ENCODE results near the gene ENTHD1.

Gene ENTHD1

GRCh38 chr22:39707351-39707750 is 186.2 kb downstream of the ENTHD1 start:
- no peak for DNase-seq
- Histone ChIP-seq H3K4me3 (ENCODE audit: low read depth in 1 of 2, low read length in 2 of 2) (no peak overlapping the region), H3K27me3 (ENCODE audit: insufficient read depth, low read length, poor library complexity) (no peaks in the 10 kb centered on the region), H4K20me1 (ENCODE audit: insufficient read depth, low read length) (no peaks in the 10 kb centered on the region), H3K9me3 (ENCODE audit: insufficient read depth, low read length, severe bottlenecking) (no peaks in the 10 kb centered on the region), H3K9ac (ENCODE audit: low read depth, low read length) (no peak overlapping the region), H3K36me3 (ENCODE audit: insufficient read depth, low read length) (no peaks in the 10 kb centered on the region), H3K27ac (ENCODE audit: low read length) (no peak overlapping the region), H3K4me1 (ENCODE audit: insufficient read depth, low read length) (no peaks in the 10 kb centered on the region), H2AFZ (ENCODE audit: low read depth, low read length) (no peak overlapping the region), H3K4me2 (ENCODE audit: insufficient read depth, low read length) (no peak overlapping the region), H3K79me2 (ENCODE audit: insufficient read depth, low read length) (no peaks in the 10 kb centered on the region)
- no peak for ATAC-seq (ENCODE audit: insufficient read depth, low read depth)
- TF ChIP-seq CTCF (IDR thresholded peaks at IDR 0.05; ENCODE audit: borderline replicate concordance, extremely low read depth, low read length, poor library complexity, severe bottlenecking): no peak
- TF ChIP-seq EZH2 (IDR thresholded peaks at IDR 0.05; ENCODE audit: borderline replicate concordance, low read depth, low read length, severe bottlenecking): no peak

- Histone ChIP-seq H3K9ac (ENCODE audit: low read depth, low read length) (no peak overlapping the region), H3K27me3 (ENCODE audit: insufficient read depth, low read length, poor library complexity) (no peaks in the 10 kb centered on the region), H3K4me3 (ENCODE audit: low read depth in 1 of 2, low read length in 2 of 2) (no peak overlapping the region), H2AFZ (ENCODE audit: low read depth, low read length) (no peak overlapping the region), H3K9me3 (ENCODE audit: insufficient read depth, low read length, severe bottlenecking) (no peaks in the 10 kb centered on the region), H4K20me1 (ENCODE audit: insufficient read depth, low read length) (no peaks in the 10 kb centered on the region), H3K4me2 (ENCODE audit: insufficient read depth, low read length) (no peak overlapping the region), H3K36me3 (ENCODE audit: insufficient read depth, low read length) (no peaks in the 10 kb centered on the region), H3K79me2 (ENCODE audit: insufficient read depth, low read length) (no peaks in the 10 kb centered on the region), H3K4me1 (ENCODE audit: insufficient read depth, low read length) (no peaks in the 10 kb centered on the region), H3K27ac (ENCODE audit: low read length) (no peak overlapping the region)
- TF ChIP-seq CTCF (IDR thresholded peaks at IDR 0.05; ENCODE audit: borderline replicate concordance, extremely low read depth, low read length, poor library complexity, severe bottlenecking): no peak
- no peak for TF ChIP-seq EZH2 (IDR thresholded peaks at IDR 0.05; ENCODE audit: borderline replicate concordance, low read depth, low read length, severe bottlenecking)
- no peak for DNase-seq
- no peak for ATAC-seq (ENCODE audit: insufficient read depth, low read depth)
Measured at GRCh38 chr22:39706376-39707140, 187.0 kb downstream of the ENTHD1 start.

- H3K27me3 ChIP-seq (ENCODE audit: insufficient read depth, low read length, poor library complexity): no peaks in the 10 kb centered on the region
- no peak overlapping the region for H3K4me2 ChIP-seq (ENCODE audit: insufficient read depth, low read length)
- H3K36me3 ChIP-seq (ENCODE audit: insufficient read depth, low read length): no peaks in the 10 kb centered on the region
- H2AFZ ChIP-seq (ENCODE audit: low read depth, low read length): no peak overlapping the region
- no peaks in the 10 kb centered on the region for H3K4me1 ChIP-seq (ENCODE audit: insufficient read depth, low read length)
- H3K4me3 ChIP-seq (ENCODE audit: low read depth in 1 of 2, low read length in 2 of 2): no peak overlapping the region
- TF ChIP-seq EZH2 (IDR thresholded peaks at IDR 0.05; ENCODE audit: borderline replicate concordance, low read depth, low read length, severe bottlenecking): no peak
- no peak for TF ChIP-seq CTCF (IDR thresholded peaks at IDR 0.05; ENCODE audit: borderline replicate concordance, extremely low read depth, low read length, poor library complexity, severe bottlenecking)
- H3K9me3 ChIP-seq (ENCODE audit: insufficient read depth, low read length, severe bottlenecking): no peaks in the 10 kb centered on the region
- no peak overlapping the region for H3K27ac ChIP-seq (ENCODE audit: low read length)
- H3K9ac ChIP-seq (ENCODE audit: low read depth, low read length): no peak overlapping the region
- ATAC-seq (ENCODE audit: insufficient read depth, low read depth): no peak
- H4K20me1 ChIP-seq (ENCODE audit: insufficient read depth, low read length): no peaks in the 10 kb centered on the region
- no peaks in the 10 kb centered on the region for H3K79me2 ChIP-seq (ENCODE audit: insufficient read depth, low read length)
- no peak for DNase-seq
Measured at GRCh38 chr22:39705386-39705785, 188.2 kb downstream of the ENTHD1 start.
